RPMI7951 (cell line): ENCODE data around the gene ZNF594. TPM values are rescaled to one million over a fixed set of nuclear protein-coding genes. Genes with fewer than 3 reads are reported as not detected.
"Not testable (repeated sequence)": the region's sequence is repeated elsewhere in the genome, so short reads cannot be mapped to it uniquely, and the experiment has no call there.

Experiments used
- DNase-seq: peaks from one replicate; pipeline ENCODE4 v3.0.0-alpha.2; 2012; ENCODE audit warnings: low read depth
- total RNA-seq: library from RNA; depleted of rRNA; stranded (reverse); fragments of >200 nt; shearing (Covaris generic); gene quantifications from 2 replicates; pipeline ENCODE4 v1.2.3, GENCODE V29; 2014; rRNA removed

ZNF594 gene
- total RNA-seq, result 4.4 and 4.7 TPM in 2 replicates

DNA sequence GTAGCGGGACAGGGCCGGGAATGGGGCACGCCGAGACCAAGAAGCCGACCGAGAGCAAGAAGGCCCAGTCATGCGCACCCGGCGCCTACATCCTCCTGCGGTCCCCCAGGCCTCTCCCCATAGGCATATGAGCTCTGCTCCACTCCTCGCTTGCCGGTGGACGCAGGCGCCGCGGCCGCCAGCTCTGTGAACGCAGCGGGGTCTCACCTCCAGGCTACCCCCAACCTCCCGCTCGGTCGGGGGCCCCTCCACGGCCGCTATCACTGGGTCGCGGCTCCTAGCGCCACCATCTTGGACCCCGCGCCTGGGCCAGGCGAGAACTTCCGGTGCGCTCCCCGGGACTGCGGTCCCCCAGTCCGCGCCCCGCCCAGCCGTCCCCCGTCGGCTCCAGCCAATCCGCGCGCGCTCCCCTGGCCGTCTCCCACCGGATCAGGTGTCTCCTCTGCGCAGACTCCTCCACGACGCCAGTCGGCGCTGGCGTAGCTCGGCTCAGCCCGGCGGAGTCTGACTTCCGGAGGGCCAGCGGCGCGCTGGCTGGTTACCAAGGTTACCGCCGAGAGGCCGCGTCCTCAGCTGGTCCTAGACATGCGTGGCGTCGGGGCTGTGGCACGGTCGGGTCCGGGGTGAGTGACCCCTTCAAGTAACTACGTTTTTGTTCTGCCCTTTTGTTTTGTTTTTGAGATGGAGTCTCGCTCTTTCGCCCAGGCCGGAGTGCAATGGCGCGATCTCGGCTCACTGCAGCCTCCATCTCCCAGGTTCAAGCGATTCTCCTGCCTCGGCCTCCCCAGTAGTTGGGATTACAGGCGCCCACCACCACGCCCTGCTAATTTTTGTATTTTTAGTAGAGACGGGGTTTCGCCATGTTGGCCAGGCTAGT is at the start of gene ZNF594:
Gene ZNF594 (minus strand): TSS at position 328 of the 877 bp plus-strand sequence. CDS start 7,612 bp downstream, outside the sequence.
- DNase-seq, result peak; percentile 90

DNA sequence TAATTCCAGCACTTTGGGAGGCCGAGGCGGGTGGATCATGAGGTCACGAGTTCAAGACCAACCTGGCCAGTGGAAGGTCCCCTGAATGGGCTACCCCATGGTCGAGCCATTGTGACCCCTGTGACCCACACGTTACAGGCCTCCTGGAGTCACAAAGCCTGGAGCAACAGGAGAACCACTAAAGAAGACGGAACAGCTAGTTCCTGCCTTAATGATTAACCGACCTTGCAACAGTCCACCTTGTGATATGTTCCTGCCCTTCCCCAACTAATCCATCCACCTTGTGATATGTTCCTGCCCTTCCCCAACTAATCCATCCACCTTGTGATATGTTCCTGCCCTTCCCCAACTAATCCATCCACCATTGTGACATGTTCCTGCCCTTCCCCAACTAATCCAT is 48.1 kb upstream of the ZNF594 start:
- DNase-seq, result not testable (repeated sequence)

DNA sequence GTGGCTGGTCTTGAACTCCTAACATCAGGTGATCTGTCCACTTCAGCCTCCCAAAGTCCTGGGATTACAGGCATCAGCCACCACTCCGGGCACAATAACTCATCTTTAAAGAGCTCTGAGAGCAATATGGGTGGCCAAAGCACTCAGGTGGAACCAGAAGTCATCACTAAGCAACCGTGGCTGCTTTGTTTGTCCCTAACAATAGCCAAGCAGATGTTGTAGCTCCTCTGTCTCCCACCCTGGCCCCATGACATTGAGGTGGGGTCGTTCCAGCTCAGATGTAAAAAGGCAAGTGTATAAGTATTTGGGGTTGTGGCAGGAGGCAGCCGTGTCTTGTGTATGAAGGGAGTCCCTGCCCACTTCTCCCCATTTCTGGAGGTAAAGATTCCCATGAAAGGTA is 46.7 kb upstream of the ZNF594 start:
- DNase-seq, result no peak

DNA sequence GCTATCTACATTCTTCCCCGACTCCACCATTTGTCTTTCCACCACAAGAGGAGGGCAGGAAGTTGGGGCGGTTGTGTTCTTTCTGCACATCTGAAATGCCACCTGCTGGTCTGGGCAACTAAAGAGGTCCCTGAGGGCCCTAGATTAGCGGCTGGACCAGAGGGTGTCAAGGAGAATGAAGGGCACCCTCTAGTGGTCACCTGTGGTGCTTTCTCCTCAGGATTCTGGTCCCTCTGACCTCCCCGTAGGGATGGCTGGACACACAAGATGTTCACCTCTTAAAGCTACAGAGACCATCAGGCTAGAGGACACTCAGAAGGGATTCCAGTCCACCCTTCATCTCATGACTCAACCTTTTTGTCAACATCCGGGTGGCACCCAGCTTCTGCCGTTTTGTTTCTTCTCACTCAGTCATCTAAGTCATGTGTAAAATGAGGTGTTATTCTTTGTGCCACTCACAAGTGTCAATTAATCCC is 45.9 kb upstream of the ZNF594 start:
- DNase-seq, result peak; percentile 59

DNA sequence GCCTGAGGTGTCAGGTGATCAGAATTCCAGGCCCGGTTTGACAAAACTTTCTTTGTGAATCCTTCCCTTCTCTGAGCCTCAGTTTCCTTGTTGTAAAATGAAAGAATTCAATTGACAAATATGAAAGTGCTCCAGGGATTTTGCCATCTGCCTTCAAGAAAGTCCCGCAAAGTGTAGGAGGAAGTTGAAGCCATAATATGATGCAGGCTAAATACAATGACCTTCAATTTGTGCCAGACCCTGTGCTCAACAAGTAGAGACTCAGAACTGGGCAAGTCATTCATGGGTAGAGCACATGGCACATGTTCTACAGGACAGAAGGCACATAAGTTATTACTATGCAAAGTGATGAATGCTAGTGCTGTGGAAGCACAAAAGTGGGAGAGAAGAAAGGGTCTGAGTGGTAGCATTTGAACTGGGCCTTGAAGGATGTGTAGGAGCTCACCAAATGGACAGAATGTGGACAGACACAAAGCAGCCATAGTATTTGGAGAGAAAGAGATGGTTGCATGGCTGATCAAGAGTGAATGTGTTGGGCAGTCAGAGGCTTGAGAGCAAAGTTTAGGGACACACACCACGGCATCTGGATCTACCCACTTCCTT is 45.4 kb upstream of the ZNF594 start:
- DNase-seq, result no peak

DNA sequence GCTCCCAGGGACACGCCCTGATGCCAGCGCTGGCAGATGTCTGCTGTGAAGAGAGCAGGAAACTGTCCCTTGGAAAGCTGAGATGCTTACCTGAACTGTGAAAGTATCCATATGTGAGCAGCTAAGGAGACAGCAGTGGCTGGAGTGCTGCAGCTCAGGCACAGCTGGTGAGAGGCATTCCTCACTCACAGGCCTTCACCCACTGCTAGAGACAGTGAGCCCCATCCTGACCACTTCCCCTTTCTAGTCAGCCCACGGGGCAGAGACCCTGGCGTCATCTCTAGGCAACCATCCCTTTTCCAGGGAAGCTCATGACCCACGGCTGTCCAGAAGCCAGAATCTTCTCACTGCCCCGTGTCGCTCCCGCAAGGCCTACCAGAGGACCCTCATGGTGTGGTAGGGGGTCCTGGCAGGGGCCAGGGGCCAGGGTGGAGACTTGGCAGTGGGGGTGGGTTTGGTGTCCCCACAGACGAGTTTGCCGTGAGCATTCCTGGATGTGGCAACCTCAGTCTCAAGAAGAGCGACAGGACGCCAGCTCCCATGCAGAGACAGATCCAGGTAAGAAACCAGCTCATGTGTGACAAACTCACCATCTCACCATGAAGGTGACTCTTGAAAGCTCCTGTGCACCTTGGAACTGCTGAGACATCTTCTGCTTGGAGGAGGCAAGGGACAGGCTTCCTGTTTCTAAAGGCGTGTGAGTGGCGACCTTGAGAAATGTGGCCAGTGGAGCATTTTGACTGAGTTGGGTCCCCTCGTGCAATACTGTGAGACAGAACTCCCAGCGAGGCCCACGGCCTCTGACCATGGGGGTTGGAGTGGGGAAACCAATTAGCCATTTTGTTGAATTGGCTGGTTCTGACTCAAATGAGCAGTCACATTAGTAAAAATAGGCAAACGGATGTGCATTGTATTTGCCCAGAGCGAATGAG is 43.2 kb upstream of the ZNF594 start, which contains the start of gene SCIMP:
Gene SCIMP (minus strand): TSS at position 216 of the 932 bp plus-strand sequence. CDS start 105 bp downstream, at position 111.
- DNase-seq, result no peak

DNA sequence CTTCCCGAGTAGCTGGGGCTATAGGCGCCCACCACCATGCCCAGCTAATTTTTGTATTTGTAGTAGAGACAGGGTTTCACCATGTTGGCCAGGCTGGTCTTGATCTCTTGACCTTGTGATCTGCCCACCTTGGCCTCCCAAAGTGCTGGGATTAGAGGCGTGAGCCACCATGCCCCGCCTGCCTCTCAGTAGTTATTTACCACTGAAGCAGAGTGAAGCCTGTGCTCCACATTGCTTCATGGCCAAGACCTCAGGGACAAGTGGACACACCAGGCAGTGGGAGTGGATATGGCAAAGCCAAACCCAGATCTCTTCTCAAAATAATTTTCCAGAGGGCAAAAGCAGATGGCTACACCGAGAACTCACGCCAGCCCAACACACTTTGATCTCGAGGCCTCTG is 41.8 kb upstream of the ZNF594 start:
- not testable (repeated sequence) for DNase-seq

DNA sequence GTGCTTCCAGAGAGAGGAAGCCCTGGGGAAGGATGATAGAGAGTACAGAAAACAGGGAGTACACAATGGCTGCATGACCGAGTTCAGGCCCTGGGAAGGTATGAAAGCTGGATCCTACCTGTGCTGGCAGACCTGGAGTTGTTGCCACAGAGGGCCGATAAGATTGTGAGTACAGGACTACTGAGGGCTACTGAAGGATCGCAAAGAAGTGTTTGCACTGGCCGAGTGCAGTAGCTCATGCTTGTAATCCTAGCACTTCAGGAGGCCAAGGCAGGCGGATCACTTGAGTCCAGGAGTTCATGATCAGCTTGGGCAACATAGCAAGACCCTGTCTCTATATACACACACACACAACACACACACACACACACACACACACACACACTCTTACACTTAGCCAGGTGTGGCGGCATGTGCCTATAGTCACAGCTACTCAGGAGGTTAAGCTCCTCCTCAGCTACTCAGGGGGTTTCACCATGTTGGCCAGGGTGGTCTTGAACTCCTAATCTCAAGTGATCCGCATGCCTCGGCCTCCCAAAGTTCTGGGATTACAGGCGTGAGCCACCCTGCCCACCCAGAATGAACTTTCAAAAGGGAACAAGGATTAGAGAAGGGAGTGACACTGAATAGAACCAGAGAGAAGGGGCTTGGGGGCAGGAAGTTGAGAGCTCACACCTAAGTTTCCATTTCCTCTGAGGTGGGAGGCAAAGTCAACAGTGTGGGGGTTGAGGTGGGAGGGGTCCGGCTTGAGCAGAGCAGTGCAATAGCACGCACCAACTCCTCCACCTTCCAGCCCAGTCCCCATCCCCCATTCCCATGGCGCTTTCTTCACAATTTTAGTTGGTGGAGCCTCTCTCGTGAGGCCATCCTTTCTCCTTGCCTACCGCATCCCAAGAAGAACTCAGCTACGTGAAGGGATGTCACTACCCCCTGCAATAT is 35.5 kb upstream of the ZNF594 start:
- DNase-seq, result no peak

DNA sequence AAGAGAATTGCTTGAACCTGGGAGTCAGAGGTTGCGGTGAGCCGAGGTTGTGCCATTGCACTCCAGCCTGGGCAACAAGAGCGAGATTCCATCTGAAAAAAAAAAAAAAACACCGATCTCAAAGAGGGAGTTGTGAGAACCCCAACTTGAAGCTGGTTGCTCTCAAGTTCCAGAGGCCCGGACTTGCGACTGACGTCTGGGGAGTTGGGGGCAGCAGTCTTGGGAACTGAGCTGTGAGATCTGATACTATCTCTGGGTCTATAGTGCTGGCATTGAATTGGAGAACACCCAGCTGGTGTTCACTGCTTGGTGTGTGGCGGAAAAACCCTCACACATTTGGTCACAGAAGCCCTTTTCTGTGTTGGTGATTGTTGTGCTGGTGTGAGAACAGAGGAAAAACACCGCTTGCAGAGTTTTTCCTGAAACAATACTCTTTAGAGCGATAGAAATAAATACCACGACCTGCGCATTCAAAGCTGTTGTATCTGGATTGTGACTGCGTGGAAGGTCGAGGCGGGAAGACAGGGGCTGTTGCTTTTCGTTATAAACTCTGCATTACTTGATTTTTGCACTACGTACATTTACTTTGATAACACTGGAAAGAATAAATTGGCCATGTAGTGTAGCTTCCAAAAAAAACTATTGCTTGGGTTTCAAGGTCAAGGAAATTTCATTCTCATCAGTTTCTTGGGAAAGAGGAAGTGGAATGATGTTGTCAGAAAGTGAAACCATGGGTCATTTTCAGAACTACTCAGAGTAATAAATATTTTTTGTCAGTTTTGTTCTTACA is 34.2 kb upstream of the ZNF594 start:
- no peak for DNase-seq

DNA sequence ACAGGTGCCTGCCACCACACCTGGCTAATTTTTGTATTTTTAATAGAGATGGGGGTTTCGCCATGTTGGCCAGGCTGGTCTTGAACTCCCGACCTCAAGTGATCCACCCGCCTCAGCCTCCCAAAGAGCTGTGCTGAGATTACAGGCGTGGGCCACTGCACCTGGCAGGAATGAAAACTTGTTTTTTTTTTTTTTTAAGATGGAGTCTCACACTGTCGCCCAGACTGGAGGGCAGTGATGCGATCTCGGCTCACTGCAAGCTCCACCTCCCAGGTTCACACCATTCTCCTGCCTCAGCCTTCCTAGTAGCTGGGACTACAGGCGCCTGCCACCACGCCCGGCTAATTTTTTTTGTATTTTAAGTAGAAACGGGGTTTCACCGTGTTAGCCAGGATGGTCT is 30.2 kb upstream of the ZNF594 start:
- not testable (repeated sequence) for DNase-seq

DNA sequence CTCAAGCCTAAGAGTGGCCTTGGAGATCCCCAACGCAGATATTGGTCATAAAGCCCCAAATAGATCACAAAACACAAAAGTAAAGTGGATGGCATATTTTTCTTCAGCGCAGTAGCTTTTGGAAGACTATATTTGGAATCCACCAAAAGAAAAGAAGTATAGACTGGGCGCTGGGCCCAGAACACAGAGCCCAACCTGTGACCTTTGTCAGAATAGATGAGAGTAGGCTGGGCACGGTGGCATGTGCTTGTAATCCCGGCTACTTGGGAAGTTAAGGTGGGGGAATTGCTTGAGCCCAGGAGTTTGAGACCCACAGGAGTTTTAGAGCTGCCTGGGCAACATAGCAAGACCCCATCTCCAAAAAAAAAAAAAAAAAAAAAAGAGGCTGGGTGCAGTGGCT is 28.4 kb upstream of the ZNF594 start:
- DNase-seq, result no peak

DNA sequence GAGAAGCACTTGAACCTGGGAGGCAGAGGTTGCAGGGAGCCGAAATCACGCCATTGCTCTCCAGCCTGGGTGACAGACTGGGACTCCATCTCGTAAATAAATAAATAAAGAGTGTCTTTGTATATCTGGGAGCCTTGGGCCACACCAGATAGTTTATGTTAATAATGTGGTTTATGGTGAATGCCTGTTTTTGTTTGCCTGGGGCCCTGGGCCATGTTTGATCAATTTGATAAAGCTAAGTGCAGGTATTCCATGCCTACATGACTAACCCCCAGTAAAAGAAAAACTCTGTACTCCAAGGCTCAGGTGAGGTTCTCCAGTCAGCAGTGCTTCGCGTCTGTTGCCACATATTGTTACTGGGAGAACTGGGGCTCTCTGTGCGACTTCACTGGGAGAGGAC is 27.9 kb upstream of the ZNF594 start:
- no peak for DNase-seq

DNA sequence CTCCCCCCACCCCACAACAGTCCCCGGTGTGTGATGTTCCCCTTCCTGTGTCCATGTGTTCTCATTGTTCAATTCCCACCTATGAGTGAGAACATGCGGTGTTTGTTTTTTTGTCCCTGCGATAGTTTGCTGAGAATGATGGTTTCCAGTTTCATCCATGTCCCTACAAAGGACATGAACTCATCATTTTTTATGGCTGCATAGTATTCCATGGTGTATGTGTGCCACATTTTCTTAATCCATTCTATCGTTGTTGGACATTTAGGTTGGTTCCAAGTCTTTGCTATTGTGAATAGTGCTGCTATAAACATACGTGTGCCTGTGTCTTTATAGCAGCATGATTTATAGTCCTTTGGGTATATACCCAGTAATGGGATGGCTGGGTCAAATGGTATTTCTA is 25.9 kb upstream of the ZNF594 start:
- not testable (repeated sequence) for DNase-seq

DNA sequence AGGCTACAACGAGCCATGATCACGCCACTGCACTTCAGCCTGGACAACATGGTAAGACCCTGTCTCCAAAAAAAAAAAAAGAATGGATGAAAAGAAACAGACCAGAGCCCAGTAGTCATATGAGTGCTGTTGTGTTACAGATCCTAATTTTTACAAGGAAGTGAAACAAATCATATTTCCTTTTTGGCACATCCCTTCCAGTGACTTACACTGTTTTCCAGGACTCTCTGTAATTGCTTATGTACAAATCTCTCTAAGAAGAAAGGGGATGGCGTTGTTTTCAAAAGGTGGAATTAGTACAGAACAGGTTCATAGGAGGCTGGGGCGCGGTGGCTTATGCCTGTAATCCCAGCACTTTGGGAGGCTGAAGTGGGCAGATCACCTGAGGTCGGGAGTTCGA is 19.8 kb upstream of the ZNF594 start:
- no peak for DNase-seq

DNA sequence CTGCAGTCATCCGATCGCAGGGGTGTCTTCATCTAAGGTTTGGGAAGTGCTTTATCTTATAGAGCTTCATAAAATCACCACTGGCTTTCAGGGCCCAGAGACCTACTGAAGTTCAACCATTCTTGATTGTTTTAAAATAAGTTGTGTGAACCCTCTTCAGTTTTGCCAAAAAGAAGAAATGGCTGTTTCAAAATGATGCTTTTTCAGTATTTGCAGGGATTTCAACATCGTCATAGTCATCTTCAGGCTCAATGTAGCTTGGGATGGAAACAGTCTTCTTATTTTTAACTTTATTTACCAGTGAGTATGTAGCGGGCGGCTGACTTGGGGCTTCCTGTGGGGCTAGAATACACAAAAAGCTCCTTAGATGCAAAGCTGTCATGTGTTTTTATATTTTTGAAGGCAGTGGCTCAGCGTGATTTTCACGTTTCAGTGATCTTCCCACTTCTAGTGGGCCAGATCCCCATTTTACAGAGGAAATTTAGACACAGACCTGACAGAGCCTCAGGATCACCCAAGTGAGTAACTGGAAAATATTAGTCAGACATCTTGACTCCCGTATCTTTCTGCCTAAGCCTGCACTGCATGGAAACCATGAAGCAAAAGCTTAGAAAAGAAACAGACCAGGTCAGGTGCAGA is 19.1 kb upstream of the ZNF594 start:
- no peak for DNase-seq

DNA sequence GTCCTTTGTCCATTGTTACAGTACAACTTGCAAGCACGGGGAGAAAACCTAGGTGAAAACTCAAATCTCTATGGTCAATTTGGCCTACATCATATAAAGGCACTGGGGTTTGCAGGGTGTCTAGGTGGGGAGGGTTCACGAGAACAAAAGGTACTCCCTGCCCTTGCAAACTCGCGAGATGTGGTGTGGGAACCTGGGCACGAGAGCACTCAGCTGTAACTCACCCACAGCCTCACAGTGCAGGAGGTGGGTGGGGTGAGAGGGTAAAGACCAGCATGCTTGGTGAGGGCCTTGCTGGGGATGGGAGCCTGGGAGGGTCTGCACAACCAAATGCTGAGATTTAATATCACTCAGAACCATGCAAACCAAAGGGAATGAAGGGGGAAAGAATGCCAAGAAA is 18.4 kb upstream of the ZNF594 start:
- DNase-seq, result no peak

DNA sequence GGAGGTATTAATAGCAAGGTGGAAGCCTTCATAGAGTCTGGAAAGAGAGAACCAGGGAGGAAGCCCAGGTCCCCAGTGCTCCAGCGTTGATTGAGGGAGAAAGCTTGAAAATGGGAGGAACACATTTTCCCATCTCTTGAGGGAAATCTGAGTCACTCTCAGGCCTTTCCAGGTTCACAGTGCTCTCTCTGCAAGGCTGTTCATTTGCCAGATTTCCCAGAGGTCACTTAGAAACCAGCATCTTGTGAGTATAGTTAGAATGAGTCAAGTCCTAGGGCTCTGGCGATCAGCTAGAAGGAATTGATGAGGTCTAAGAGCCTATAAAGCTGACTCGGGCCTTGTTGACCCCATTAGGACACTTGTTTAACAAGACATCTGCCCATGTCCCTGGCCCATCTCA is 17.7 kb upstream of the ZNF594 start:
- no peak for DNase-seq

DNA sequence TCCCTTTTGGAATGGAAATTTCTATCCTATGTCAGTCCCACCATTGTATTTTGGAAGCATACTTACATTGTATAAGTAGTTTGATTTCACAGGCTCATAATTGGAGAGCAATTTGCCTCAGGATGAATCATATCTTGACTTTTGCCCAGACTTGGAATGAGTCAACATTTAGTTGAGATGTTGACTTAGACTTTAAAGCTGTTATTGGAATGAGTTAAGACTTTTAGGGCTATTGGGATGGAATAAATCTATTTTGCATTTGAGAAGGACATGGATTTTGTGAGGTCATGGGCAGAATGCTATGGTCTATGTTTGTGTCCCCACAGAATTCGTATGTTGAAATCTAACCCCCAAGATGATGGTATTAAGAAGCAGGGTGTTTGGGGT is 12.2 kb upstream of the ZNF594 start:
- DNase-seq, result peak; percentile 41

DNA sequence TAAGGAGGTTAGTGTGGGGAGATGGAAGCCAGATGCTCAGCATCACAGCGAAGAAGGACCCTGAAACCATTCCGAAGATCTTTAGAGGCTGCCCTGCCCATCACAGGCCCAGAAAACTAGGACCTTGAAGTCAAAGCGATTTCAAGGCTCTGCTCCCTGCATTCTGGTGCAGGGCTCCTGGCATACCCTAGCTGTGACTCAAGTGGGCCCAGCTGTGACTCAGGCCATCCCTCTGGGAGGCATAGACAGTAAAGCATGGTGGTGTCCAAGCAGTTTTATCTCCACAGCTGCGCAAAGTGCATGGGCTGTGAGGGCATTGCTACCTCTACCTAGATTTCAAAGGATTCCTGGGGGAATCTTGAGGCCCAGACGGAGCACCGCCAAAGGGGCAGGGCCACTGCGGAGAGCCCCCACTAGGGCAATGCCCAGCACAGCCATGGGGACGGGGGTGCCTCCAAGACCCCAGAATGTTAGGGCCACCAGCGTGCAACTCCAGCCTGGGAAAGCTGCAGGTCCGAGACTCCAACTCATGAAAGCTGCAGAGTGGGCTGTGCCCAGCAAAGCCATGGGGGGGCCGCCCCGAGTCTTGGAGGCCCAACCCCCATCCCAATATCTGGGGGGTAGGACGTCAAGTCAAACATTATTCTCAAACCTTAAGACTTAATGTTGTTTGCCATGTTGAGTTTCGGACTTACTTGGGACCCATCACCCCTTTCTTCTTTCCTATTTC is 11.7 kb upstream of the ZNF594 start:
- DNase-seq, result peak; percentile 24
